ENCODE data around the gene TSC22D3. TPM values are rescaled to one million over a fixed set of nuclear protein-coding genes. Genes with fewer than 3 reads are reported as not detected.

The TSC22D3 gene
- polyA plus RNA-seq, 1 of the 3 experiments (the other 2 are of a cell fraction) = 9.2 TPM

- TF ChIP-seq REST (IDR thresholded peaks at IDR 0.05; ENCODE audit: low read depth, low read length) (no peak), GATA2 (CRISPR knock-in tag; IDR thresholded peaks at IDR 0.05) (no peak), YY1 (IDR thresholded peaks at IDR 0.05; ENCODE audit: low read depth) (no peak), RFX5 (IDR thresholded peaks at IDR 0.05; ENCODE audit: low read length) (no peak), GABPA (IDR thresholded peaks at IDR 0.05; ENCODE audit: low read depth) (no peak), FOSL2 (IDR thresholded peaks at IDR 0.05; ENCODE audit: borderline replicate concordance, low read depth) (0 out of 2 replicates have a peak, but pooled peaks have one; percentile 18), TEAD4 (IDR thresholded peaks at IDR 0.05; ENCODE audit: borderline replicate concordance, insufficient read depth) (no peak), POLR2AphosphoS5 (IDR thresholded peaks at IDR 0.05; ENCODE audit: low read depth, low read length) (no peak), SIN3A (IDR thresholded peaks at IDR 0.05; ENCODE audit: borderline replicate concordance, low read depth, low read length) (no peak), IRF3 (IDR thresholded peaks at IDR 0.05; ENCODE audit: low read depth, low read length) (no peak), ELF1 (IDR thresholded peaks at IDR 0.05) (no peak)
These were observed 43.6 kb downstream of the TSC22D3 start (continued) for GRCh38 chrX:107731831-107732502.

- H3K79me2 ChIP-seq (ENCODE audit: insufficient read depth) = no peaks in the 10 kb centered on the region
- no peaks in the 10 kb centered on the region for H3K9me3 ChIP-seq
- 47% methylated on average over 9 of the region's 9 CpGs for whole genome bisulfite sequencing (ENCODE audit: low lambda C conversion rate)
- ChIA-PET CTCF (interaction anchor here (0.6 to 3.1 kb wide), 5 partner anchors 9 to 54 kb away, joined by 3 to 9 read pairs (median 4); partner anchors contain the start of gene NCBP2L), POLR2A (interaction anchor here (0.6 kb wide), 1 partner anchor 35 kb away, joined by 3 read pairs; no protein-coding TSS in a partner anchor)
- peaks cover 0 to 3% of the 10 kb centered on the region in 2 experiments; a peak in 1 of 4 replicates for H3K4me1 ChIP-seq (ENCODE audit: control insufficient read depth in 1 of 2, insufficient read depth in 2 of 2, low read depth in 1 of 2, low read length in 1 of 2)
- peak overlapping the region; percentile 11; the same call in 1 of the 2 replicates for H3K4me2 ChIP-seq
- no peaks in the 10 kb centered on the region for H3K9me2 ChIP-seq
- H2AFZ ChIP-seq (ENCODE audit: low read depth) = no peak overlapping the region
- H3K36me3 ChIP-seq (replicated peaks in 1 of 2; ENCODE audit: control insufficient read depth in 1 of 2, insufficient read depth in 2 of 2, low read length in 1 of 2) = no peaks in the 10 kb centered on the region
- no peak for DNase-seq
- no peaks in the 10 kb centered on the region for H4K20me1 ChIP-seq (ENCODE audit: insufficient read depth)
- no peak overlapping the region for H3K27ac ChIP-seq (ENCODE audit: low read depth in 2 of 2, low read length in 1 of 2)
- no peak for TF ChIP-seq YY1 (IDR thresholded peaks at IDR 0.05; ENCODE audit: low read depth)
- peak; percentile 30; the same call in 1 of the 2 replicates for TF ChIP-seq NFIC (IDR thresholded peaks at IDR 0.05; ENCODE audit: borderline replicate concordance)
- TF ChIP-seq MXI1 (IDR thresholded peaks at IDR 0.05; ENCODE audit: low read depth, low read length) = no peak
- TF ChIP-seq ELF1 (IDR thresholded peaks at IDR 0.05) = no peak
- no peak for TF ChIP-seq FOXJ3 (CRISPR knock-in tag; IDR thresholded peaks at IDR 0.05)
- H3K9ac ChIP-seq = no peak overlapping the region
- peaks cover 9% of the 10 kb centered on the region; the same call in 1 of the 2 replicates for H3K27me3 ChIP-seq (ENCODE audit: insufficient read depth)
- no peaks in the 10 kb centered on the region for H3F3A ChIP-seq (replicated peaks; ENCODE audit: insufficient read depth)
- no peak overlapping the region for H3K4me3 ChIP-seq (ENCODE audit: low read depth in 2 of 2, low read length in 1 of 2)
These were observed 44.4 kb downstream of the TSC22D3 start for GRCh38 chrX:107730991-107731766.

All from SK-N-SH (cell line).